ENCODE data around the gene AURKB. TPM values are rescaled to one million over a fixed set of nuclear protein-coding genes. Genes with fewer than 3 reads are reported as not detected.

The AURKB gene
- total and polyA plus RNA-seq, 2 of the 13 experiments (the other 11 are each of a cell fraction or from before 2014, with no cell fraction given) = 29.5 to 75.3 TPM

GRCh38 chr17:8248751-8249607 lies 38.6 kb upstream of the AURKB start, which contains the start of gene PFAS (continued):
- TF ChIP-seq DMTF1 (CRISPR knock-in tag; IDR thresholded peaks at IDR 0.05) = no peak
- TF ChIP-seq SP140L (CRISPR knock-in tag; IDR thresholded peaks at IDR 0.05; ENCODE audit: borderline replicate concordance) = no peak
- no peak for TF ChIP-seq NKX3-1 (CRISPR knock-in tag; IDR thresholded peaks at IDR 0.05)
- peak; percentile 97 for TF ChIP-seq SAP130 (CRISPR knock-in tag; IDR thresholded peaks at IDR 0.05; ENCODE audit: low read depth)
- TF ChIP-seq, protein P1, sequence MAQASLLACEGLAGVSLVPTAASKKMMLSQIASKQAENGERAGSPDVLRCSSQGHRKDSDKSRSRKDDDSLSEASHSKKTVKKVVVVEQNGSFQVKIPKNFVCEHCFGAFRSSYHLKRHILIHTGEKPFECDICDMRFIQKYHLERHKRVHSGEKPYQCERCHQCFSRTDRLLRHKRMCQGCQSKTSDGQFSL (CRISPR knock-in tag; IDR thresholded peaks at IDR 0.05) = no peak
- peak; percentile 24; the same call in 1 of the 2 replicates for TF ChIP-seq ZNF564 (CRISPR knock-in tag; IDR thresholded peaks at IDR 0.05)
- peak; percentile 85; the same call in 1 of the 2 replicates for TF ChIP-seq ZNF558 (CRISPR knock-in tag; IDR thresholded peaks at IDR 0.05; ENCODE audit: borderline replicate concordance)
- TF ChIP-seq STAG1 (CRISPR knock-in tag; IDR thresholded peaks at IDR 0.05) = no peak
- no peak for TF ChIP-seq NR2F6 (IDR thresholded peaks at IDR 0.05)
- no peak; the same call in 1 of the 2 replicates for TF ChIP-seq NR2F6 (CRISPR knock-in tag; IDR thresholded peaks at IDR 0.05)
- TF ChIP-seq GABPB1 (CRISPR knock-in tag; IDR thresholded peaks at IDR 0.05) = peak; percentile 76
- TF ChIP-seq PTBP1 (IDR thresholded peaks at IDR 0.05; ENCODE audit: low read depth, low read length, poor library complexity, severe bottlenecking) = no peak
- no peak for TF ChIP-seq TSC22D2 (CRISPR knock-in tag; IDR thresholded peaks at IDR 0.05; ENCODE audit: borderline replicate concordance)
- no peak for TF ChIP-seq ZNF709 (CRISPR knock-in tag; IDR thresholded peaks at IDR 0.05)
- TF ChIP-seq, protein P2, sequence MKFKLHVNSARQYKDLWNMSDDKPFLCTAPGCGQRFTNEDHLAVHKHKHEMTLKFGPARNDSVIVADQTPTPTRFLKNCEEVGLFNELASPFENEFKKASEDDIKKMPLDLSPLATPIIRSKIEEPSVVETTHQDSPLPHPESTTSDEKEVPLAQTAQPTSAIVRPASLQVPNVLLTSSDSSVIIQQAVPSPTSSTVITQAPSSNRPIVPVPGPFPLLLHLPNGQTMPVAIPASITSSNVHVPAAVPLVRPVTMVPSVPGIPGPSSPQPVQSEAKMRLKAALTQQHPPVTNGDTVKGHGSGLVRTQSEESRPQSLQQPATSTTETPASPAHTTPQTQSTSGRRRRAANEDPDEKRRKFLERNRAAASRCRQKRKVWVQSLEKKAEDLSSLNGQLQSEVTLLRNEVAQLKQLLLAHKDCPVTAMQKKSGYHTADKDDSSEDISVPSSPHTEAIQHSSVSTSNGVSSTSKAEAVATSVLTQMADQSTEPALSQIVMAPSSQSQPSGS (CRISPR knock-in tag; IDR thresholded peaks at IDR 0.05) = peak; percentile 84; the same call in 1 of the 2 replicates
- peak; percentile 64 for TF ChIP-seq ZNF605 (CRISPR knock-in tag; IDR thresholded peaks at IDR 0.05)
- TF ChIP-seq TRIM22 (IDR thresholded peaks at IDR 0.05) = no peak
- no peak for TF ChIP-seq NFIB (CRISPR knock-in tag; IDR thresholded peaks at IDR 0.05; ENCODE audit: borderline replicate concordance)
- TF ChIP-seq, protein P3, sequence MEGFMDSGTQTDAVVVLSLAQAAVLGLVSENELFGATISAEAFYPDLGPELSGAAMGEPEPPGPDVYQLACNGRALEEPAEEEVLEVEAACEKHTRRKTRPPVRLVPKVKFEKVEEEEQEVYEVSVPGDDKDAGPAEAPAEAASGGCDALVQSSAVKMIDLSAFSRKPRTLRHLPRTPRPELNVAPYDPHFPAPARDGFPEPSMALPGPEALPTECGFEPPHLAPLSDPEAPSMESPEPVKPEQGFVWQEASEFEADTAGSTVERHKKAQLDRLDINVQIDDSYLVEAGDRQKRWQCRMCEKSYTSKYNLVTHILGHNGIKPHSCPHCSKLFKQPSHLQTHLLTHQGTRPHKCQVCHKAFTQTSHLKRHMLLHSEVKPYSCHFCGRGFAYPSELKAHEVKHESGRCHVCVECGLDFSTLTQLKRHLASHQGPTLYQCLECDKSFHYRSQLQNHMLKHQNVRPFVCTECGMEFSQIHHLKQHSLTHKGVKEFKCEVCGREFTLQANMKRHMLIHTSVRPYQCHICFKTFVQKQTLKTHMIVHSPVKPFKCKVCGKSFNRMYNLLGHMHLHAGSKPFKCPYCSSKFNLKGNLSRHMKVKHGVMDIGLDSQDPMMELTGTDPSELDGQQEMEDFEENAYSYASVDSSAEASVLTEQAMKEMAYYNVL (CRISPR knock-in tag; IDR thresholded peaks at IDR 0.05; ENCODE audit: borderline replicate concordance) = peak; percentile 56; the same call in 1 of the 2 replicates
- TF ChIP-seq ZNF18 (CRISPR knock-in tag; IDR thresholded peaks at IDR 0.05; ENCODE audit: insufficient replicate concordance) = no peak

Data from HepG2 (cell line).